Endothelial cell of umbilical vein (primary cell): Measurements from ENCODE around the gene INPP1. TPM values are rescaled to one million over a fixed set of nuclear protein-coding genes. Genes with fewer than 3 reads are reported as not detected.

Experiments used
- BruUV-seq: library from RNA; stranded (reverse); fragments of 400-500 nt; replicated peaks from 2 replicates; lab custom pipeline; 2021; lab: Mats Ljungman, UMichigan
- CTCF ChIA-PET: fragments of 300-600, 350-600 bp; sonication (Branson Sonifier 250); formaldehyde crosslinking; loops from one replicate; lab custom pipeline; 2021; ENCODE audit warnings: antibody characterized with exemption, inconsistent platforms; lab: Charles Lee
- POLR2A ChIA-PET: fragments of 300-600, 350-600 bp; sonication (Branson Sonifier 250); formaldehyde crosslinking; loops from one replicate; lab custom pipeline; 2021; ENCODE audit warnings: antibody characterized with exemption, inconsistent platforms; lab: Charles Lee
- DNase-seq: peaks from one replicate; pipeline ENCODE4 v3.0.0-alpha.2; 2011; ENCODE audit warnings: low read depth, low spot score
- FAIRE-seq: peaks from 2 replicates; lab custom pipeline; 2011; peaks lifted over from hg19 to GRCh38; lab: Jason Lieb, UNC
- H2AFZ ChIP-seq: 2 replicates; pipeline ENCODE4 v1.6.0; 2012; ENCODE audit warnings: low read depth, low read length, control low read depth, inconsistent platforms
- H3K27ac ChIP-seq: 2 replicates; pipeline ENCODE4 v1.5.1; 2011; ENCODE audit warnings: low read depth, mild to moderate bottlenecking, control low read depth, low read length, moderate library complexity; ENCODE audit not compliant: insufficient read depth
- H3K27me3 ChIP-seq, 2 experiments: 2 replicates each; pipeline versions ENCODE4 v1.6.0 to v1.6.1; 2011; ENCODE audit warnings: low read length in 2 of 2, mixed read lengths in 1 of 2; ENCODE audit not compliant: control insufficient read depth in 2 of 2, insufficient read depth in 2 of 2
- H3K36me3 ChIP-seq, 2 experiments: 2 replicates in 1 of 2; 3 replicates in 1 of 2; pipeline ENCODE4 v1.5.1; 2011; ENCODE audit warnings: low read length in 2 of 2, mild to moderate bottlenecking in 1 of 2, moderate library complexity in 1 of 2; ENCODE audit not compliant: control insufficient read depth in 2 of 2, insufficient read depth in 2 of 2; ENCODE audit errors: extremely low read depth in 1 of 2
- H3K4me1 ChIP-seq: 3 replicates; pipeline ENCODE4 v1.5.1; 2011; ENCODE audit warnings: mild to moderate bottlenecking, low read length; ENCODE audit not compliant: control insufficient read depth, insufficient read depth; ENCODE audit errors: extremely low read depth
- H3K4me2 ChIP-seq: 2 replicates; pipeline ENCODE4 v1.6.1; 2011; ENCODE audit warnings: low read length, control low read depth, mixed read lengths; ENCODE audit not compliant: insufficient read depth
- H3K4me3 ChIP-seq, 3 experiments: fragments of 200-600 bp in 1 of 3; sonication (generic), shearing (Covaris generic) in 1 of 3; replicated peaks in 1 of 3; 2 replicates each; pipeline ENCODE4 v1.5.1; 2011 to 2016; ENCODE audit warnings: control low read depth in 3 of 3, low read length in 3 of 3, mild to moderate bottlenecking in 2 of 3, inconsistent platforms in 1 of 3, low read depth in 1 of 3, moderate library complexity in 1 of 3; ENCODE audit not compliant: insufficient read depth in 1 of 3
- H3K79me2 ChIP-seq: 2 replicates; pipeline ENCODE4 v1.6.0; 2012; ENCODE audit warnings: low read length, inconsistent platforms; ENCODE audit not compliant: control insufficient read depth, insufficient read depth
- H3K9ac ChIP-seq: replicated peaks from 2 replicates; pipeline ENCODE3; 2011; ENCODE audit warnings: low read length, control low read depth; ENCODE audit not compliant: insufficient read depth; ENCODE audit errors: extremely low read depth
- H3K9me1 ChIP-seq: replicated peaks from 3 replicates; pipeline ENCODE4 v1.6.0; 2011; ENCODE audit warnings: mild to moderate bottlenecking, low read length; ENCODE audit not compliant: control insufficient read depth, insufficient read depth; ENCODE audit errors: extremely low read depth
- H3K9me3 ChIP-seq: replicated peaks from 2 replicates; pipeline ENCODE4 v1.5.1; 2012; ENCODE audit warnings: low read length, inconsistent platforms; ENCODE audit not compliant: control insufficient read depth, insufficient read depth
- H4K20me1 ChIP-seq: replicated peaks from 2 replicates; pipeline ENCODE3; 2011; ENCODE audit warnings: mild to moderate bottlenecking, low read length; ENCODE audit not compliant: control insufficient read depth, insufficient read depth; ENCODE audit errors: extremely low read depth
- FOS ChIP-seq: IDR thresholded peaks from 2 replicates; pipeline ENCODE4 v1.6.1; 2011; ENCODE audit warnings: mild to moderate bottlenecking, low read length, moderate library complexity, borderline replicate concordance; ENCODE audit not compliant: insufficient read depth
- GATA2 ChIP-seq: IDR thresholded peaks from 2 replicates; pipeline ENCODE4 v1.7.0; 2011; ENCODE audit warnings: low read depth, mild to moderate bottlenecking, moderate library complexity, mixed read lengths, low read length; ENCODE audit not compliant: insufficient read length, insufficient read depth
- JUN ChIP-seq: IDR thresholded peaks from 2 replicates; pipeline ENCODE4 v1.6.1; 2011; ENCODE audit warnings: borderline replicate concordance, low read depth; ENCODE audit not compliant: insufficient read length, insufficient read depth
- MYC ChIP-seq: IDR thresholded peaks from one replicate; pipeline ENCODE4 v1.6.1; 2011; ENCODE audit warnings: mild to moderate bottlenecking, low read depth, low read length
- POLR2A ChIP-seq: IDR thresholded peaks from 2 replicates; pipeline ENCODE4 v1.6.1; 2012; ENCODE audit warnings: low read depth, mild to moderate bottlenecking, control low read depth, low read length
- dilution Hi-C: fragments of 300-500 bp; cut with MboI; formaldehyde crosslinking; loops from one replicate; pipeline ENCODE4 v1.15.0; 2019; ENCODE audit warnings: low sequenced_read_pairs; ENCODE audit not compliant: extremely low pct_ligation_motif_present
- intact Hi-C: fragments of 100-400 bp; cut with micrococcal nuclease; formaldehyde crosslinking; loops from one replicate; pipeline ENCODE4 v1.10.0; 2022
- polyA plus RNA-seq, 4 experiments: library from polyadenylated mRNA; depleted of rRNA in 3 of 4; stranded (reverse) in 3 of 4; unstranded in 1 of 4; fragments of >200 nt; gene quantifications; 2 replicates each; pipeline versions ENCODE4 v1.2.1 to v1.2.3, GENCODE V29; 2011 to 2012; ENCODE audit warnings: missing spikeins in 1 of 4
- total RNA-seq: library from RNA; stranded (reverse); gene quantifications from 2 replicates; pipeline ENCODE4 v1.2.3, GENCODE V29; 2021
- TF ChIP-seq, protein P1 (sequence below), 2 donors: IDR thresholded peaks; 1 replicate in 1 of 2; 2 replicates in 1 of 2; pipeline ENCODE4 v1.5.1; 2011; ENCODE audit warnings: low read length in 2 of 2, mild to moderate bottlenecking in 2 of 2, moderate library complexity in 2 of 2, control low read depth in 1 of 2, inconsistent platforms in 1 of 2, low read depth in 1 of 2; ENCODE audit not compliant: insufficient read depth in 1 of 2; ENCODE audit errors: extremely low read depth in 1 of 2

The INPP1 gene
- total and polyA plus RNA-seq, 2 donors (not counting 3 experiments of a cell fraction or from before 2014, with no cell fraction given), result 10.6 to 36.8 TPM

DNA sequence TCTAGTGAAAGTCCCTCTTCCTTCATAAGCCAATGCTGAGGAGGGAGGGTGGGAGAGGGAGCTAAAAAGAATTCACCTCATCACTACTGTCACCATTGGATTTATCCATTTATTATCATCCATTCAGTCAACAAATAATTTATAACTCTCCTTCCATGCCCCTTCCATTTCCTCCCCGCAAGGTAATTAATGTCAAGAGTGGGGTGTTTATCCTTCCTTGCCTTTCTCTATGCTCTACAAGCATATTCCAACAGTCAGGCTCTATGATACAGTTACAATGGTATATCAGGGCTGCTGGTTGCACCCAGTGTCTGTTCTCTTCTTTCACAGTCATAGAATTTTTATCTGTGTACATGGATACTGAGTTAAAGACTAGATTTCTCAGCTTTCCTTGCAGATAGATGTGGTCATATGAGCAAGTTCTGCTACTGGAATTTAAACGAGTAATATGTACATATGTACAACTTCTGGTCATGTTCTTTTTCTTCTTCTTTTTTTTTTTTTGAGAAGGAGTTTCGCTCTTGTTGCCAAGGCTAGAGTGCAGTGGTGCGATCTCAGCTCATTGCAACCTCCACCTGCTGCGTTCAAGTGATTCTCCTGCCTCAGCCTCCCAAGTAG, 59.7 kb downstream of the INPP1 start:
- Histone ChIP-seq H3K27me3 (peaks cover 10 to 12% of the 10 kb centered on the region in 2 experiments), H3K36me3 (no peaks in the 10 kb centered on the region), H4K20me1 (no peaks in the 10 kb centered on the region), H3K9me1 (no peaks in the 10 kb centered on the region), H3K4me3 (no peak overlapping the region), H3K27ac (no peak overlapping the region), H3K4me2 (no peak overlapping the region), H3K4me1 (peaks cover 3% of the 10 kb centered on the region), H3K9me3 (no peaks in the 10 kb centered on the region), H3K79me2 (no peaks in the 10 kb centered on the region), H3K9ac (no peak overlapping the region), H2AFZ (no peak overlapping the region)
- FAIRE-seq (no peak), DNase-seq (no peak)
- ChIA-PET POLR2A (no interaction called here), CTCF (no interaction called here)
- BruUV-seq, result no TSS peak
- dilution Hi-C loops (no loop called here), intact Hi-C loops (no loop called here)
- TF ChIP-seq, protein P1, sequence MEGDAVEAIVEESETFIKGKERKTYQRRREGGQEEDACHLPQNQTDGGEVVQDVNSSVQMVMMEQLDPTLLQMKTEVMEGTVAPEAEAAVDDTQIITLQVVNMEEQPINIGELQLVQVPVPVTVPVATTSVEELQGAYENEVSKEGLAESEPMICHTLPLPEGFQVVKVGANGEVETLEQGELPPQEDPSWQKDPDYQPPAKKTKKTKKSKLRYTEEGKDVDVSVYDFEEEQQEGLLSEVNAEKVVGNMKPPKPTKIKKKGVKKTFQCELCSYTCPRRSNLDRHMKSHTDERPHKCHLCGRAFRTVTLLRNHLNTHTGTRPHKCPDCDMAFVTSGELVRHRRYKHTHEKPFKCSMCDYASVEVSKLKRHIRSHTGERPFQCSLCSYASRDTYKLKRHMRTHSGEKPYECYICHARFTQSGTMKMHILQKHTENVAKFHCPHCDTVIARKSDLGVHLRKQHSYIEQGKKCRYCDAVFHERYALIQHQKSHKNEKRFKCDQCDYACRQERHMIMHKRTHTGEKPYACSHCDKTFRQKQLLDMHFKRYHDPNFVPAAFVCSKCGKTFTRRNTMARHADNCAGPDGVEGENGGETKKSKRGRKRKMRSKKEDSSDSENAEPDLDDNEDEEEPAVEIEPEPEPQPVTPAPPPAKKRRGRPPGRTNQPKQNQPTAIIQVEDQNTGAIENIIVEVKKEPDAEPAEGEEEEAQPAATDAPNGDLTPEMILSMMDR (IDR thresholded peaks at IDR 0.05; ENCODE audit: extremely low read depth in 1 of 2, insufficient read depth in 1 of 2, low read depth in 1 of 2, low read length in 2 of 2), result no peak
- TF ChIP-seq GATA2 (no peak), FOS (no peak), JUN (no peak), MYC (no peak), POLR2A (no peak)

DNA sequence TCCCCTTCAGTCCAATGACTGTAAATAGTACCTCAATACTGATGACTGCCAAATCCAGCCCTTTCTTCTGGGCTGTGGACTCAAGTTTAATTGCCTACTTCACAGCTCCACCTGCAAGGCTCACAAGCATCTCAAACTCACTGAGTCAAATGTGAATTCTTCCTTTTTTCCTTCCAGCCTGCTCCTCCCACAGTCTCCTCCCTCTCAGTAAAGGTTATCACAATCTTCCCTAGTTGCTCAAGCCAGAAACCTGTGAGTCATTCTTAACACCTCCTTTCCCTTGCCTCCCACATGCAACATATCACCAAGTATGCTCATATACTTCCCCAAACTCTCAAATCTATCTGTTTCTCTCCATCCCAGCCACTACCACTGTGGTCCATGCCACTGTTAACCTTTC, 61.1 kb downstream of the INPP1 start:
- no peaks in the 10 kb centered on the region for H4K20me1 ChIP-seq
- ChIA-PET POLR2A (no interaction called here), CTCF (no interaction called here)
- H3K9me3 ChIP-seq, result no peaks in the 10 kb centered on the region
- no peaks in the 10 kb centered on the region for H3K79me2 ChIP-seq
- FAIRE-seq (no peak), DNase-seq (no peak)
- intact Hi-C loops (no loop called here), dilution Hi-C loops (no loop called here)
- peaks cover 14 to 17% of the 10 kb centered on the region in 2 experiments for H3K27me3 ChIP-seq
- H3K27ac ChIP-seq, result no peak overlapping the region
- no peak overlapping the region for H2AFZ ChIP-seq
- no peak overlapping the region for H3K9ac ChIP-seq
- no peaks in the 10 kb centered on the region for H3K36me3 ChIP-seq
- no peak overlapping the region for H3K4me2 ChIP-seq
- H3K4me1 ChIP-seq, result peaks cover 6% of the 10 kb centered on the region
- no peaks in the 10 kb centered on the region for H3K9me1 ChIP-seq
- no peak overlapping the region for H3K4me3 ChIP-seq
- BruUV-seq, result no TSS peak
- no peak for TF ChIP-seq JUN
- TF ChIP-seq POLR2A, result no peak
- TF ChIP-seq GATA2, result no peak
- TF ChIP-seq, protein P1 (IDR thresholded peaks at IDR 0.05; ENCODE audit: extremely low read depth in 1 of 2, insufficient read depth in 1 of 2, low read depth in 1 of 2, low read length in 2 of 2), result no peak
